ENCODE results near the gene FAM76A. TPM values are rescaled to one million over a fixed set of nuclear protein-coding genes. Genes with fewer than 3 reads are reported as not detected.
"Not testable (repeated sequence)": the region's sequence is repeated elsewhere in the genome, so short reads cannot be mapped to it uniquely, and the experiment has no call there.

The FAM76A gene
- total RNA-seq, 1 donor from 2014 or later: 19.3 TPM

- peaks cover 7% of the 10 kb centered on the region for H3K4me1 Mint-ChIP-seq
- no peak overlapping the region for H3K4me3 Mint-ChIP-seq
- H3K27me3 Mint-ChIP-seq: peaks cover 5% of the 10 kb centered on the region
- H3K36me3 Mint-ChIP-seq (ENCODE audit: low read depth): no peaks in the 10 kb centered on the region
- POLR2A ChIA-PET: no interaction called here
- CTCF ChIA-PET: no interaction called here
- TF ChIP-seq, protein P1, sequence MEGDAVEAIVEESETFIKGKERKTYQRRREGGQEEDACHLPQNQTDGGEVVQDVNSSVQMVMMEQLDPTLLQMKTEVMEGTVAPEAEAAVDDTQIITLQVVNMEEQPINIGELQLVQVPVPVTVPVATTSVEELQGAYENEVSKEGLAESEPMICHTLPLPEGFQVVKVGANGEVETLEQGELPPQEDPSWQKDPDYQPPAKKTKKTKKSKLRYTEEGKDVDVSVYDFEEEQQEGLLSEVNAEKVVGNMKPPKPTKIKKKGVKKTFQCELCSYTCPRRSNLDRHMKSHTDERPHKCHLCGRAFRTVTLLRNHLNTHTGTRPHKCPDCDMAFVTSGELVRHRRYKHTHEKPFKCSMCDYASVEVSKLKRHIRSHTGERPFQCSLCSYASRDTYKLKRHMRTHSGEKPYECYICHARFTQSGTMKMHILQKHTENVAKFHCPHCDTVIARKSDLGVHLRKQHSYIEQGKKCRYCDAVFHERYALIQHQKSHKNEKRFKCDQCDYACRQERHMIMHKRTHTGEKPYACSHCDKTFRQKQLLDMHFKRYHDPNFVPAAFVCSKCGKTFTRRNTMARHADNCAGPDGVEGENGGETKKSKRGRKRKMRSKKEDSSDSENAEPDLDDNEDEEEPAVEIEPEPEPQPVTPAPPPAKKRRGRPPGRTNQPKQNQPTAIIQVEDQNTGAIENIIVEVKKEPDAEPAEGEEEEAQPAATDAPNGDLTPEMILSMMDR (IDR thresholded peaks at IDR 0.05): no peak
- intact Hi-C loops (cut with micrococcal nuclease): no loop called here
- H3K27ac Mint-ChIP-seq: no peak overlapping the region
- no peaks in the 10 kb centered on the region for H3K9me3 Mint-ChIP-seq
- ATAC-seq (ENCODE audit: low read depth) (no peak), DNase-seq (no peak)
These were observed 35.6 kb upstream of the FAM76A start for GRCh38 chr1:27690183-27690582.

- DNase-seq; H3K9me3 Mint-ChIP-seq; H3K27me3 Mint-ChIP-seq; intact Hi-C loops (cut with micrococcal nuclease); H3K36me3 Mint-ChIP-seq (ENCODE audit: low read depth); CTCF ChIA-PET; H3K4me3 Mint-ChIP-seq; H3K4me1 Mint-ChIP-seq; ATAC-seq (ENCODE audit: low read depth); H3K27ac Mint-ChIP-seq: not testable (repeated sequence)
- POLR2A ChIA-PET: interaction anchor here (0.6 to 0.7 kb wide), 2 partner anchors 69 to 737 kb away, joined by 3 to 7 read pairs; no protein-coding TSS in a partner anchor
These were observed 28.9 kb upstream of the FAM76A start for GRCh38 chr1:27696835-27697234.

DNA sequence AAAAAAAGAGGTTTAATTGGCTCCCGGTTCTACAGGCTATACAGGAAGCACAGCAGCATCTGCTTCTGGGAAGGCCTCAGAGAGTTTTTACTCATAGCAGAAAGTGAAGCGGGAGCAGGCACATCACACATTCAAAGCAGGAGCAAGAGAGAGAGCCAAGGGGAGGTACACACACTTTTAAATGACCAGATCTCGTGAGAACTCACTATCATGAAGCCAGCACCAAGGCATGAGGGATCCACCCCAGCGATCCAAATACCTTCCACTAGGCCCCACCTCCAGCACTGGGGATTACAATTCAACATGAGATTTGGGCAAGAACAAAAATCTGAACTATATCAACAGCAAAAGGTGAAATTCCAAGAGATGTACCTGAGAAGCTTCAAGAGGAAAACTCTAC lies 20.8 kb upstream of the FAM76A start:
- TF ChIP-seq, protein P1 (IDR thresholded peaks at IDR 0.05): no peak
- ChIA-PET CTCF (interaction anchor here (0.8 kb wide), 1 partner anchor 409 kb away, joined by 3 read pairs; no protein-coding TSS in a partner anchor), POLR2A (no interaction called here)
- DNase-seq (no peak), ATAC-seq (ENCODE audit: low read depth) (no peak)
- H3K27ac Mint-ChIP-seq: no peak overlapping the region
- no peaks in the 10 kb centered on the region for H3K36me3 Mint-ChIP-seq (ENCODE audit: low read depth)
- H3K27me3 Mint-ChIP-seq: no peaks in the 10 kb centered on the region
- no peaks in the 10 kb centered on the region for H3K4me1 Mint-ChIP-seq
- H3K9me3 Mint-ChIP-seq: peaks cover 6% of the 10 kb centered on the region
- H3K4me3 Mint-ChIP-seq: no peak overlapping the region
- intact Hi-C loops (cut with micrococcal nuclease): no loop called here

DNA sequence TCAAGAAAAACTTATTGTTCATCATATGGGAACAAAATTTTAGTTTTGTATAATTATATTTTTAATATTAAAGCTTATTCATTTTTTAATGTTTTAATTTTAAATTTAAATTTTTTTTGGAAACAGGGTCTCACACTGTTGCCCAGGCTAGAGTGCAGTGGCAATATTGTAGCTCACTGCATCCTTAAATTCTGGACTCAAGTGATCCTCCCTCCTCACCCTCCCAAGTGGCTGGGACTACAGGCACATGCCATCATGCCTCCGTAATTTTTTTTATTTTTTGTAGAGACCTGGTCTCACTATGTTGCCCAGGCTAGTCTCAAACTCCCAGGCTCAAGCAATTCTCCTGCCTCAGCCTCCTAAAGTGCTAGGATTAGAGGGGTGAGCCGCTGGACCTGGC lies 20.2 kb upstream of the FAM76A start:
- Mint-ChIP-seq H3K4me3 (no peak overlapping the region), H3K27me3 (no peaks in the 10 kb centered on the region), H3K4me1 (no peaks in the 10 kb centered on the region), H3K9me3 (peaks cover 6% of the 10 kb centered on the region), H3K36me3 (ENCODE audit: low read depth) (no peaks in the 10 kb centered on the region), H3K27ac (no peak overlapping the region)
- CTCF ChIA-PET: interaction anchor here (0.8 kb wide), 1 partner anchor 409 kb away, joined by 3 read pairs; no protein-coding TSS in a partner anchor
- DNase-seq (no peak), ATAC-seq (ENCODE audit: low read depth) (no peak)
- intact Hi-C loops (cut with micrococcal nuclease): no loop called here
- TF ChIP-seq, protein P1 (IDR thresholded peaks at IDR 0.05): no peak
- POLR2A ChIA-PET: no interaction called here

DNA sequence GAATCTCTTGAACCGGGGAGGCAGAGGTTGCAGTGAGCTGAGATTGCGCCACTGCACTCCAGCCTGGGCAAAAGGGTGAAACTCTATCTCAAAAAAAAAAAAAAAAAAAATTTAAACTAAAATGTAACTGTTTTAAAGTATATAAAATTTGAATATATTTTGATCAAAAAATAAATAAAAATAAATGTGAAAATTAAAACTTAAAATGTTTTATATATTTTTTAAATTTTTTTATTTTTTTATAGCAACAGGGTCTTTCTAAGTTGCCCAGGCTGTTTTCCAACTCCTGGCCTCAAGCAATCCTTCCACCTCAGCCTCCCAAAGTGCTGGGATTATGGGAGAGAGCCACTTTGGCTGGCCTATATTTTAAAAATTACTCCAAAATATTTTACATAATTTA lies 15.2 kb upstream of the FAM76A start:
- Mint-ChIP-seq H3K4me3 (no peak overlapping the region), H3K4me1 (no peaks in the 10 kb centered on the region), H3K27ac (no peak overlapping the region), H3K9me3 (no peaks in the 10 kb centered on the region), H3K36me3 (ENCODE audit: low read depth) (no peaks in the 10 kb centered on the region), H3K27me3 (no peaks in the 10 kb centered on the region)
- intact Hi-C loops (cut with micrococcal nuclease): no loop called here
- TF ChIP-seq, protein P1 (IDR thresholded peaks at IDR 0.05): no peak
- ChIA-PET POLR2A (interaction anchor here (0.7 kb wide), 1 partner anchor 156 kb away, joined by 8 read pairs; no protein-coding TSS in a partner anchor), CTCF (no interaction called here)
- DNase-seq (no peak), ATAC-seq (ENCODE audit: low read depth) (no peak)

GRCh38 chr1:27713139-27713725 lies 12.5 kb upstream of the FAM76A start:
- ChIA-PET CTCF (no interaction called here), POLR2A (no interaction called here)
- Mint-ChIP-seq H3K27ac (no peak overlapping the region), H3K9me3 (peaks cover 11% of the 10 kb centered on the region), H3K36me3 (ENCODE audit: low read depth) (no peaks in the 10 kb centered on the region), H3K27me3 (peaks cover 10% of the 10 kb centered on the region), H3K4me1 (no peaks in the 10 kb centered on the region), H3K4me3 (no peak overlapping the region)
- TF ChIP-seq, protein P1 (IDR thresholded peaks at IDR 0.05): no peak
- ATAC-seq (ENCODE audit: low read depth) (no peak), DNase-seq (no peak)
- intact Hi-C loops (cut with micrococcal nuclease): no loop called here

Measured in activated B cell treated with CpG ODN at 0.5 μM for 24 hours (primary cell).